ENCODE data around the gene KRTAP9-6.
"Not testable (repeated sequence)": the region's sequence is repeated elsewhere in the genome, so short reads cannot be mapped to it uniquely, and the experiment has no call there.

DNA sequence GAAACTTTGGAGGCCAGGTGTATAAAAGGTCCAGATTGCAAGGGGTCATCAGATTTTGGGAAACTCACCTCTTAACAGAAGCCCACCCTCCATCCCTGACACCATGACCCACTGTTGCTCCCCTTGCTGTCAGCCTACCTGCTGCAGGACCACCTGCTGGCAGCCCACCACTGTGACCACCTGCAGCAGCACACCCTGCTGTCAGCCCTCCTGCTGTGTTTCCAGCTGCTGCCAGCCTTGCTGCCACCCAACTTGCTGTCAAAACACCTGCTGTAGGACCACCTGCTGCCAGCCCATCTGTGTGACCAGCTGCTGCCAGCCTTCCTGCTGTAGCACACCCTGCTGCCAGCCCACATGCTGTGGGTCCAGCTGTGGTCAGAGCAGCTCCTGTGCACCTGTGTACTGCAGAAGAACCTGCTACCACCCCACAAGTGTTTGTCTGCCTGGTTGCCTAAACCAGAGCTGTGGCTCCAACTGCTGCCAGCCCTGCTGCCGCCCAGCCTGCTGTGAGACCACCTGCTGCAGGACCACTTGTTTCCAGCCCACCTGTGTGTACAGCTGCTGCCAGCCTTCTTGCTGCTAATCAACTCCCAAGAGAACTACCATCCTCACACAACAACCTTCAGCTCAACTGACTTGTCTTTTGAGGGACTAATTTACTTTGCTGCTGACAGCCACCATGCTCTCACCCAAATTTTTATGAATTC lies 32.6 kb upstream of the KRTAP9-6 start, which contains the start of gene KRTAP9-3:
- not testable (repeated sequence) for TF ChIP-seq POLR2A (IDR thresholded peaks at IDR 0.05)
- TF ChIP-seq, protein P1, sequence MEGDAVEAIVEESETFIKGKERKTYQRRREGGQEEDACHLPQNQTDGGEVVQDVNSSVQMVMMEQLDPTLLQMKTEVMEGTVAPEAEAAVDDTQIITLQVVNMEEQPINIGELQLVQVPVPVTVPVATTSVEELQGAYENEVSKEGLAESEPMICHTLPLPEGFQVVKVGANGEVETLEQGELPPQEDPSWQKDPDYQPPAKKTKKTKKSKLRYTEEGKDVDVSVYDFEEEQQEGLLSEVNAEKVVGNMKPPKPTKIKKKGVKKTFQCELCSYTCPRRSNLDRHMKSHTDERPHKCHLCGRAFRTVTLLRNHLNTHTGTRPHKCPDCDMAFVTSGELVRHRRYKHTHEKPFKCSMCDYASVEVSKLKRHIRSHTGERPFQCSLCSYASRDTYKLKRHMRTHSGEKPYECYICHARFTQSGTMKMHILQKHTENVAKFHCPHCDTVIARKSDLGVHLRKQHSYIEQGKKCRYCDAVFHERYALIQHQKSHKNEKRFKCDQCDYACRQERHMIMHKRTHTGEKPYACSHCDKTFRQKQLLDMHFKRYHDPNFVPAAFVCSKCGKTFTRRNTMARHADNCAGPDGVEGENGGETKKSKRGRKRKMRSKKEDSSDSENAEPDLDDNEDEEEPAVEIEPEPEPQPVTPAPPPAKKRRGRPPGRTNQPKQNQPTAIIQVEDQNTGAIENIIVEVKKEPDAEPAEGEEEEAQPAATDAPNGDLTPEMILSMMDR (IDR thresholded peaks at IDR 0.05) = not testable (repeated sequence)

Measured in suprapubic skin (tissue), 3 donors.